NOMO-1 (cell line): Measurements from ENCODE around the gene KIAA2012.
"Not testable (repeated sequence)": the region's sequence is repeated elsewhere in the genome, so short reads cannot be mapped to it uniquely, and the experiment has no call there.

Experiments
- DNase-seq, 2 experiments: peaks; one replicate each; lab custom pipeline; 2025; ENCODE audit not compliant: unreplicated experiment in 2 of 2; lab: John Stamatoyannopoulos, UW

The KIAA2012 gene

DNA sequence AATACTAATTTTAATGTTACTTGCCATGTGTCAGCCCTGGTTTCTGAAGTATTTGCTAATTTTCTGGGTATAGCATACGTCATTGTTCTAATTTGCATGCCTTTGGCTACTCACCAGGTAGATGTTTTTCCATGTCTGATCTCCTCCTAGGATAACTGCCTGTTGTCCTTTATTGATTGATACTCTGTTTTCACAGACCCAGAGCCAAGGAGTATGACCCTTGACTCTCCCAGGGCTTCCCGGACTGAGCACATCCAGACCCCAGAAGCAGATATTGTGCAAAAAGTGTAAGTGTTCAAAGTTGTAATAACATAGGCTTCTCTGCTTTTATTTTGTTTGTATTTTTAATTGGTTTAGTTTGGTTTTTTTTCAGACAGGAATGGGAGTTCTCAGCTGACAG, 111.5 kb downstream of the KIAA2012 start:
- no peak for DNase-seq

GRCh38 chr2:202185156-202185555, 112.1 kb downstream of the KIAA2012 start:
- no peak for DNase-seq

- DNase-seq, result no peak
These were observed 113.7 kb downstream of the KIAA2012 start for GRCh38 chr2:202186641-202187202.

- no peak for DNase-seq
These were observed 114.5 kb downstream of the KIAA2012 start for GRCh38 chr2:202187570-202187969.

DNA sequence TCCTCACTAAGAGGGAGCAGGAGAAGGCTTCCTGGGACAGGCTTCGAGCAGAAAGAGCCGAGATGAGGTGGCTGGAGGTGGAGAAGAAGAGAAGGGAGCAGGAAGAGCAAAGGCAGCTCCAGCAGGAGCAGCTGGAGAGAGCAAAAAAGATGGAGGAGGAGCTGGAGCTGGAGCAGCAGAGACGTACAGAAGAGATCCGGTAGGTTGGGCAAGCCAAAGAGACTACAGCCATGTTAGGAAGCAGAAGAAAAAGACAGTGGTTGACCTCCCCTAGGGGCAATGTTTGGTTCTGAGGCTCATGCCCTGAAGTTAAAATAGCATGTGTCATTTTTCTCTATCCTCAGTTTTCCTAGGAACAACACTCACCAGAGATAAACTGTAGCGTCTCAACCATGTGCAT, 120.2 kb downstream of the KIAA2012 start:
- DNase-seq, result no peak

- DNase-seq, result no peak
These were observed 120.9 kb downstream of the KIAA2012 start for GRCh38 chr2:202193881-202194353.

GRCh38 chr2:202194418-202194817, 121.4 kb downstream of the KIAA2012 start:
- no peak for DNase-seq

DNA sequence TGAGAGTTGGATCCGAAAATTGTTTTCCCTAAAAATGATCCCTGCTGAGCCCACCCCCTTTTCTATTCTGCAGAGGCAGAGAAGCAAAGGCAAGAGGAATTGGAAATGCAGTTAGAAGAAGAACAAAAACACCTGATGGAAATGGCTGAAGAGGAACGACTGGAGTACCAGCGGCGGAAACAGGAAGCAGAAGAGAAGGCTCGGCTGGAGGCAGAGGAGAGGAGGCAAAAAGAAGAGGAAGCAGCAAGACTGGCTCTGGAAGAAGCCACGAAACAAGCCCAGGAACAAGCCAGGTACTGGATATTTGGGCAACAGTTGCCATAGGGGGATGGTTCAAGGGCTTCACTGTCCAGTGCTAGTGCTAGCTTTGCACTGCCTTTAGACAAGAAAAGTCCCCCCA, 123.7 kb downstream of the KIAA2012 start:
- DNase-seq, result peak; percentile 25 to 41

GRCh38 chr2:202201220-202202160, 128.4 kb downstream of the KIAA2012 start:
- DNase-seq, result no peak

GRCh38 chr2:202203348-202203747, 130.3 kb downstream of the KIAA2012 start:
- DNase-seq, result no peak

- DNase-seq, result no peak
These were observed 131.8 kb downstream of the KIAA2012 start for GRCh38 chr2:202204855-202205254.

DNA sequence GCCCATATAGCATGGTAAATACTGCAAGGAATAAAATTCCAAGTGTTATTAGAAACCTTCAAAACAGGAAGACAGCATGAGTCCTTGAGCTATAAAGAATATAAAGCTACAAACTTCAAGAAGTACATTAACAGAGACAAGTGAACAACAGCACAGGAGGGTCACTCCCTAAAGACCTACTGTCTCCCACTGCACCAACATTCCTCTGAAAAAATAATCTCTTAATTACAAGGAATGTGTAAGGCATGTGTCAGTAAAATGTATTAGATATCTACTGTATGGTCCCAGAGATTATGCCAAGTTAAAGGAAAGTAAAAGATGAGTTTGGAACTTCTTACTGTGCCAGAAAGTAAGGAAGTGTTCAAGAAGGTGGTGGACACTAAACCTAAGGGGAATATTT, 135.5 kb downstream of the KIAA2012 start:
- no peak for DNase-seq

GRCh38 chr2:202215179-202215578, 142.1 kb downstream of the KIAA2012 start:
- no peak for DNase-seq

DNA sequence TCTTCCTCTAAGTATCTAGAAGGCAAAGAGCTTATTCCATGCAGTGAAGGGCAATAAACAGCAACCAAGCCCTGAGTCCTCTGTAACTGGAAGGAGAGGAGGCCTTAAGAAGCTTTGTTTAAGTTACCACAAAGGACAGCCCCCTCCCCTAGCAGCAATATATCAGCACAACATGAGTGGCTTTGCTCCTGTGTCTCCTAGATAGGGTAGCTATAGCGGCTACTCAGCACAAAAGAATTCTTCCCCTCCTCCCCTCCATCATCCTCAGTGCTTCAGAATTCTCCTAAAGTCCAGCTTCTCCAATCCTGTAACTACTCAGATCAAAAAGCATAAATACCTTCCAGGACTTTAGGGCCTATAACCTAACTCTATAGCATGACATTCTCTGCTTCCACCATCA, 148.8 kb downstream of the KIAA2012 start:
- no peak for DNase-seq

DNA sequence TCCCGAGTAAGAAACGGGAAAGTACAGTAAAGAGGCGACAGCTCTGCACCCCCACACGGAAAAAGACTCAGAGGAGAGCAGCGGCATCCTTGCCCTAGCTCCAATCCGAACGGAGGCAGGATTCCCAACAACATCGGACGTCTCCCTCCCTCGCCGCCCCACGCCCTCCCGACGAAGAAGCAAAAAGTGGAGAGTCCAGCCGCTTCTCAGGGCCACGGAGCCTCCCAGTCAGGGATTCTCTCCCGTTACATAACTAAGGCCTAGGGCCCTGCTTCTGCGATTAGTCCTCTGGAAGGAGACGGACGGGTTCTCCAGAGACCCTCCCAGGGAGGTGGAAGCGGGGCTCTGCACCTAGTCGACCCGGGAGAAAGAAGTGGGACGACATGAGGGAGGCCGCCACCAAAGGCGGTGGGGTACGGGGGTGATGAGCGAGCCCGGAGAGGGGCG, 164.8 kb downstream of the KIAA2012 start:
- DNase-seq, result peak in 1 of 2 experiments; percentile 33

- peak; percentile 81 to 85 for DNase-seq
These were observed 165.5 kb downstream of the KIAA2012 start, which contains the start of gene SUMO1 for GRCh38 chr2:202238234-202239197. Gene SUMO1, minus strand, starts transcription at chr2:202238597. Its CDS starts 146 bp downstream, at chr2:202238451.

- not testable (repeated sequence) for DNase-seq
These were observed 174.7 kb downstream of the KIAA2012 start for GRCh38 chr2:202247710-202248109.

DNA sequence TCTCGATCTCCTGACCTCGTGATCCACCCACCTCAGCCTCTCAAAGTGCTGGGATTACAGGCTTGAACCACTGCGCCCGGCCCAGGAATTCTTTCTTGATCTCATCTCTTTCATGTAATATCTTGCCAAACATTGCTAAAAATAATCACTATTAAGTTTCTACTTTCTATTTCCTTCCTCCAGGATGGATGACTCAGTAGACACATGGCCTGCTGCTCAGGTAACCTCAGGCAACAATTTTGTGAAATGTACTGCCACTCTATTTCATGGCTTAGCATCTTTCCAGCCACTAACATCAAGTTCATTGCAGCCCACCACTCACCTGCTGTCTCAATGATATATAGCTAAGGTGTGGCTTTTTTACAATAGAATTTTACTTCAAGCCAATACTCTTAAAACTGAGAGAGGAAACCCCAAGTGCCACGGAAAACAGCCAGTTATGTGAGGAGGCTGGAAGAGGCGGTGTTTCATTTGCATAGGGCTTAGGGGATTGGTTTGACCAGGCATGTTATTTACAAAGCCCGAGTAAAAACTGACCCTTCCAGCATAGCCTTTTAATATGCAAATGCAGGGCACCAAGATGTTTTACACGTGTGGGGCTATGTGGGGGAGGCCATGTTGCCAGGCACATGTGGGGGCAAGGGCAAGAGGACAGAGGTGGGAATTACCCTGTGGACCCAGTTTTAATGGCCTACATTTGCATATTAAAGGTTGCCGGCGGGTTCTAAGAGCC, 176.6 kb downstream of the KIAA2012 start:
- peak in 1 of 2 experiments; percentile 34 for DNase-seq

DNA sequence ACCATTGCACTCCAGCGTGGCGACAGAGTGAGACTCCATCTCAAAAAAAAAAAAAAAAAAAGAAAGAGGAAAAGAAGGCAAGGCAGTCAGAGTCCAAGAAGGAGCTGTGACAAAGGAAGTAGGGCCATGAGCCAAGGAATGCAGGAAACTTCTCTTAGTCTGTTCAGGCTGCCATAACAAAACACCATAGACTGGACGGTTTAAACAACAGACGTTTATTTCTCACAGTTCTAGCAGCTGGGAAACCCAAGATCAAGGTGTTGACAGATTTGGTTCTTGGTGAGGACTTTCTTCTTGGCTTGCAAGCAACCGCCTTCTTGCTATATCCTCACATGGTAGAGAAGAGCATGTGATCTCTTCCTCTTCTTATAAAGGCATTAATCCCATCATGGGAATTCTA, 178.4 kb downstream of the KIAA2012 start:
- DNase-seq, result no peak
